ENCODE results near the gene FAM117A. TPM values are rescaled to one million over a fixed set of nuclear protein-coding genes. Genes with fewer than 3 reads are reported as not detected.

The FAM117A gene
- total and polyA plus RNA-seq, 2 of the 8 experiments (the other 6 are each of a cell fraction or from before 2014, with no cell fraction given), result 28.4 to 45.7 TPM

DNA sequence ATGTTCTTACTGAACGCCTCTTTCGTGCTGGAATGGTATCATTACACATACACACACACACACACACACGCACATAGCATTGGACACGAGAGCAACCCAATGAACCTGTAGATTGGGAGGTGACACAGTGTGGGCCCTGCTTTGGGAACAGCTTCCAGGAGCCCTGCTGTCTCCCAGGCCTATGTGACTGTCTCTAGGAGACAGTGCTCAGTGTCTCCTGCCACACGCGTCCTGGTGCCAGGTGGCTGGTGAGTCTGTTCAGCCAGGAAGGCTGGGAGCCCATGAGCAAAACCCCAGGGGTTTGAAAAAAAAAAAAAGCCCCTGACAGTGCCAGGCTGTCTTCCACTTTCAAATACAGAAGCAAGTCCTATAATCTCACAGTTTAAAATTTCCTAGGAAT is 83.6 kb downstream of the FAM117A start (continued):
- TF ChIP-seq EZH2 (IDR thresholded peaks at IDR 0.05; ENCODE audit: low read depth, low read length, severe bottlenecking), result no peak
- TF ChIP-seq NRF1 (IDR thresholded peaks at IDR 0.05; ENCODE audit: low read depth, low read length), result no peak
- TF ChIP-seq CREB1 (IDR thresholded peaks at IDR 0.05), result no peak
- no peak for TF ChIP-seq POU5F1 (IDR thresholded peaks at IDR 0.05; ENCODE audit: low read depth, low read length)
- no peak for TF ChIP-seq CHD1 (IDR thresholded peaks at IDR 0.05; ENCODE audit: low read depth, low read length)
- no peak for TF ChIP-seq KDM5A (IDR thresholded peaks at IDR 0.05; ENCODE audit: low read length)
- TF ChIP-seq SP1 (IDR thresholded peaks at IDR 0.05; ENCODE audit: low read depth, low read length), result no peak
- TF ChIP-seq, protein P1, sequence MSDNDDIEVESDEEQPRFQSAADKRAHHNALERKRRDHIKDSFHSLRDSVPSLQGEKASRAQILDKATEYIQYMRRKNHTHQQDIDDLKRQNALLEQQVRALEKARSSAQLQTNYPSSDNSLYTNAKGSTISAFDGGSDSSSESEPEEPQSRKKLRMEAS (IDR thresholded peaks at IDR 0.05), result no peak
- no peak for TF ChIP-seq MAFK (IDR thresholded peaks at IDR 0.05; ENCODE audit: low read depth, low read length)
- TF ChIP-seq TAF7 (optimal IDR thresholded peaks at IDR 0.05; ENCODE audit: borderline replicate concordance, low read depth, low read length), result no peak

Data from H1 (cell line).